ENCODE measurements around the gene IDI2. TPM values are rescaled to one million over a fixed set of nuclear protein-coding genes. Genes with fewer than 3 reads are reported as not detected.
"Not testable (repeated sequence)": the region's sequence is repeated elsewhere in the genome, so short reads cannot be mapped to it uniquely, and the experiment has no call there.

IDI2 gene
- total RNA-seq, result not detected in 2 replicates

DNA sequence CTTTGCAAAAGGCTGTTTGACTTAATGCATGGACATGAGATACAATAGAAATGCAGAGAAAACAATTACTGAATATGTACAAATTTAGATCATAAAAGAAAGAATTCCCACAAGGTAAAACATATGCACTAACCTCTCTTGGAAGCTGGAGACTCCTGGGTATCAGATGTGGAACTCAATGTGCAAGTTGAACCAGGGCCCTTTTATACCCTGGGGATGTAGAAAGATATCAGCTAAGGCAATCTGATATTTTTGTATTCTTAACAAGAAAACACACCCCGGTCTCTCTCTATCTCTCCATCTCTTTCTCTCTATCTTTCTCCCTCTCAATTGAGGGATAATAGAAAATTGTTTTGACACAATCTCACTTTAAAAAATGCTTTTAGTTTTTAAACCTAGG is at the start of gene IDI2:
Gene IDI2, minus strand, starts transcription at position 177 of the 400 bp plus-strand sequence. CDS start 1,136 bp downstream, outside the sequence.
- Histone ChIP-seq H3K27me3 (ENCODE audit: control insufficient read depth, insufficient read depth, low read length) (no peaks in the 10 kb centered on the region), H3K36me3 (ENCODE audit: control insufficient read depth, insufficient read depth, low read length) (no peaks in the 10 kb centered on the region), H3K4me3 (ENCODE audit: low read depth, low read length) (no peak within 1 kb of the TSS)
- DNase-seq (ENCODE audit: low read depth) (no peak), FAIRE-seq (no peak)
- TF ChIP-seq, protein P1, sequence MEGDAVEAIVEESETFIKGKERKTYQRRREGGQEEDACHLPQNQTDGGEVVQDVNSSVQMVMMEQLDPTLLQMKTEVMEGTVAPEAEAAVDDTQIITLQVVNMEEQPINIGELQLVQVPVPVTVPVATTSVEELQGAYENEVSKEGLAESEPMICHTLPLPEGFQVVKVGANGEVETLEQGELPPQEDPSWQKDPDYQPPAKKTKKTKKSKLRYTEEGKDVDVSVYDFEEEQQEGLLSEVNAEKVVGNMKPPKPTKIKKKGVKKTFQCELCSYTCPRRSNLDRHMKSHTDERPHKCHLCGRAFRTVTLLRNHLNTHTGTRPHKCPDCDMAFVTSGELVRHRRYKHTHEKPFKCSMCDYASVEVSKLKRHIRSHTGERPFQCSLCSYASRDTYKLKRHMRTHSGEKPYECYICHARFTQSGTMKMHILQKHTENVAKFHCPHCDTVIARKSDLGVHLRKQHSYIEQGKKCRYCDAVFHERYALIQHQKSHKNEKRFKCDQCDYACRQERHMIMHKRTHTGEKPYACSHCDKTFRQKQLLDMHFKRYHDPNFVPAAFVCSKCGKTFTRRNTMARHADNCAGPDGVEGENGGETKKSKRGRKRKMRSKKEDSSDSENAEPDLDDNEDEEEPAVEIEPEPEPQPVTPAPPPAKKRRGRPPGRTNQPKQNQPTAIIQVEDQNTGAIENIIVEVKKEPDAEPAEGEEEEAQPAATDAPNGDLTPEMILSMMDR (IDR thresholded peaks at IDR 0.05; ENCODE audit: insufficient read depth, low read length, severe bottlenecking), result no peak

DNA sequence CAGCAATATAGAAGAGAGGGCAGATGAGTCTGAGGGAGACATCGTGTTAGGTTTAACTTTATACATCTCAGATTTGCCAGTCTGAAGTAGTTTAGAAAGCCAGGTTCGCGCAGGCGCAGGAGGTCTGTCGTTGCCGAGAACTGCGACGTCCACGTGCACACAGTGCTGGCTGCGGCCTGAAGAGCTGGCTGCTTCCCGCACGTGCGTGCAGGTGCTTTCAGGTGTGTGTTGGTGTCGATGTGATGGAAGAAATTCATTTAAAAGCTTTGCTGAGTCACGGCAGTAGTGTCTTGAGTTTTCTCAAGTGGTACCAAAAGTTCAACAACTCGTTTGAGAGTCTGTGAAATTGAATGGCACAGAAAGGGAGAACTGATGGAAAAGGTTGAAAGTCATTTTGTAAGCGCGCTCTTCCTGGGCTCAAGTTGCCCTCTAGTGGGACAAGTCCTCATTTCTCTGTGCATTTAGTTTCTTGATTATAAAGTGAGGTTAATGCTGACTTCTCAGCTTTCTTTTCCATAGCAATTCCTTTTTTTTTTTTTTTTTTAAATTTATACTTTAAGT is 49.2 kb upstream of the IDI2 start:
- Histone ChIP-seq H3K27me3 (ENCODE audit: control insufficient read depth, insufficient read depth, low read length) (no peaks in the 10 kb centered on the region), H3K4me3 (ENCODE audit: low read depth, low read length) (no peak overlapping the region), H3K36me3 (ENCODE audit: control insufficient read depth, insufficient read depth, low read length) (peaks cover 7% of the 10 kb centered on the region)
- DNase-seq (ENCODE audit: low read depth), result peak; percentile 18
- no peak for FAIRE-seq
- TF ChIP-seq, protein P1 (IDR thresholded peaks at IDR 0.05; ENCODE audit: insufficient read depth, low read length, severe bottlenecking), result peak; percentile 38

DNA sequence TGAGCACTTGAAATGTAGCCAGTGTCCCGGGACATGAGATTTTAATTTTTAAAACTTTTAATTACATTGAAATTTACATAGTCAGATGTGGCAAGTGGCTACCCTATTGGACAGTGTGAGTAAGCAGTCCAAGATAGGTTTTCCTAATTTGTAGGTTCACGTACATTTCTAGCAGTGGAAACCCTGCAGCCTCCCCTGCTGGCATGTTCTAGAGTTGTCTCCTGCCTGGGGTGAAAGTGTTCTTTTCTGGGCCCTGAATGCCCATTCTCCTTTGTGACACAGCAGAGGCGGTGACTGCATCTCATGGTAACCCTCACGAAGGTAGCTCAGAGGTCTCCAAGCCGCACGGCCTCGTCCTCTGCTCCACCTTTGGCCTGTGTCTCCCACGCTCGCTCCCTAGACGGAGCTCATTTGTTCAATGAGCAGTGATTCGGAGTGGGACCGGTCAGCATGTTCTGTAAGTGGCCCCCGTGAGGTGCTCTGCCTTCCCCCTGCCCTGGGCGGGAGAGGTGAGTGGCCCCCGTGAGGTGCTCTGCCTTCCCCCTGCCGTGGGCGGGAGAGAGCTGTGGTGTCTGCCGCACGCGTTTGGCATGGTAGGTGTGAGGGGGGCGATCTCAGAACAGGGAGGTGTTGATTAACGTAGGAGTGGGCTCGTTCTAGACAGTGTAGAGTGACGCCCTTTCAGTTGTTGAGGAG is 48.5 kb upstream of the IDI2 start:
- TF ChIP-seq, protein P1 (IDR thresholded peaks at IDR 0.05; ENCODE audit: insufficient read depth, low read length, severe bottlenecking), result peak; percentile 13
- no peaks in the 10 kb centered on the region for H3K27me3 ChIP-seq (ENCODE audit: control insufficient read depth, insufficient read depth, low read length)
- H3K4me3 ChIP-seq (ENCODE audit: low read depth, low read length), result no peak overlapping the region
- FAIRE-seq (no peak), DNase-seq (ENCODE audit: low read depth) (no peak)
- peaks cover 7% of the 10 kb centered on the region for H3K36me3 ChIP-seq (ENCODE audit: control insufficient read depth, insufficient read depth, low read length)

DNA sequence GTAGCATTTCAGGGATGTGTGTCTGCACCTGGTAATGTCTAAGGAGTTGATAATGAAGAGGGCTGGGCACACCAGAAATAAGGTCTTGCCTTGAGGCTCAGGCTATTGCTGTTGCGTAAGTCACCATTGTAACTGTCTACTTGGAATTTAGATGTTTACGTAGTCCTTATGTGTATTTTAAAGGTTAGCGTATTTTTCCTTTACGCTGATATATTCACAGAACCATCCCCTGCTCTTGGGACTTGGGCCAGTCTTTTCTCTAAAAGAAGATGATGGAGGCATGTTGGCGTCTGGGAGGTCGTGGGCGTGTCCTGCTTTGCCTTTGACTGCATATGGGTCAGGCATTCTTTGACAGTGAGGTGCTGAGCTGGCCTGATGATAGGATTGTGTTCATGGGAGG is 45.3 kb upstream of the IDI2 start:
- TF ChIP-seq, protein P1 (IDR thresholded peaks at IDR 0.05; ENCODE audit: insufficient read depth, low read length, severe bottlenecking), result no peak
- peak; percentile 32 for DNase-seq (ENCODE audit: low read depth)
- FAIRE-seq, result no peak

DNA sequence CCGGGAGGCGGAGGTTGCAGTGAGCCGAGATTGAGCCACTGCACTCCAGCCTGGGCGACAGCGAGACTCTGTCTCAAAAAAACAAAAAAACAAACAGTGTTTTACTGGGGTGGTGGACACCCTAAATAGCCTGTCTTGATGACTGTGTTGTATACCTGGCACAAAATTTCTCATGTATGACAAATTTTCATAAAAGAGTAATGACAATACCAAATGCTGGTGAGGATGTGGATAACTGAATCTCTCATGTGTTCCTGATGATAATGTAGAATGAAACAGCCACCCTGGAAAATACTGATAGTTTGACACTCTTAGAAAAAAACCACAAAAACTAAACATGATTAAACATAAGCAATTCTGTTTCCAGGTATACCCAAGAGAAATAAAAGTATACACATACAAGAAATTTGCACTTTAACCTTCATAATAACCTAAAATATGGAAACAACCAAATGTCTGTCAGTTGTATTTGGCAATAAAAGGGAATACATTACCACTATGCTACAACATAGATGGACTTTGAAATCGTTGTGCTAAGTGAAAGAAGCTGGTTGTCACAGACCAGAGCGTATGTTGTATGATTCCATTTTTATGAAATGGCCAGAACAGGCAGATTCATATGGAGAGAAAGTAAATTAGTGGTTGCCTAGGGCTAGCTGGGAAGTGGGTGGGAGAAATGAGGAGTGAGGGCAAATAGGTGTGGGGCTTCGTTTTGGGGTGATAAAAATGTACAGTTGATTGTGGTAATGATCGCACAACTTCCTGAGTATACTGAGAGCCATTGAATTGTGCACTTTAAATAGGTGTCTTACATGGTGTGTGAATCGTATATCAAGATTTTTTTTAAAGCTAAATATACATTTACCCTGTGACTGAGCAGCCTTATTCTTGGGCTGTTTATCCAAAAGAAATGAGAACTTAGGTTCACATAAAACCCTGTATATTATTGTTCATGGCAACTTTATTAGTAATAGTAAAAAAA is 43.0 kb upstream of the IDI2 start:
- TF ChIP-seq, protein P1 (IDR thresholded peaks at IDR 0.05; ENCODE audit: insufficient read depth, low read length, severe bottlenecking), result no peak
- no peak for FAIRE-seq
- peaks cover 3% of the 10 kb centered on the region for H3K36me3 ChIP-seq (ENCODE audit: control insufficient read depth, insufficient read depth, low read length)
- no peaks in the 10 kb centered on the region for H3K27me3 ChIP-seq (ENCODE audit: control insufficient read depth, insufficient read depth, low read length)
- no peak overlapping the region for H3K4me3 ChIP-seq (ENCODE audit: low read depth, low read length)
- no peak for DNase-seq (ENCODE audit: low read depth)

More for the DNA sequence above, 45.3 kb upstream of the IDI2 start:
- Histone ChIP-seq H3K4me3 (ENCODE audit: low read depth, low read length) (no peak overlapping the region), H3K36me3 (ENCODE audit: control insufficient read depth, insufficient read depth, low read length) (peaks cover 6% of the 10 kb centered on the region), H3K27me3 (ENCODE audit: control insufficient read depth, insufficient read depth, low read length) (no peaks in the 10 kb centered on the region)

DNA sequence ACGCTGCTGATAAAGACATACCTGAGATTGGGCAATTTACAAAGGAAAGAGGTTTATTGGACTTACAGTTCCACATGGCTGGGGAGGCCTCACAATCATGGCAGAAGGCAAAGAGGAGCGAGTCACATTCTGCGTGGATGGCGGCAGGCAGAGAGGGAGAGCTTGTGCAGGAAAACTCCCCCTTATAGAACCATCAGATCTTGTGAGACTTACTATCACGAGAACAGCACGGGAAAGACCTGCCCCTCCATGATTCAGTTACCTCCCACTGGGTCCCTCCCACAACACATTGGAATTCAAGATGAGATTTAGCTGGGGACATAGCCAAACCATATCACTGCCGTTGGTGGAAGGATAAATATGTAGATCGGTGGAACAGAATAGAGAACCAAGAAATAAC is 41.1 kb upstream of the IDI2 start:
- FAIRE-seq; DNase-seq (ENCODE audit: low read depth); H3K4me3 ChIP-seq (ENCODE audit: low read depth, low read length): not testable (repeated sequence)

More for the DNA sequence above, 41.1 kb upstream of the IDI2 start:
- H3K27me3 ChIP-seq (ENCODE audit: control insufficient read depth, insufficient read depth, low read length); H3K36me3 ChIP-seq (ENCODE audit: control insufficient read depth, insufficient read depth, low read length): not testable (repeated sequence)

Measured in bronchial epithelial cell (primary cell).